Ovary (tissue), 9 donors: ENCODE data around the gene SEPTIN5. TPM values are rescaled to one million over a fixed set of nuclear protein-coding genes. Genes with fewer than 3 reads are reported as not detected.
"Not testable (repeated sequence)": the region's sequence is repeated elsewhere in the genome, so short reads cannot be mapped to it uniquely, and the experiment has no call there.

Source experiments
- DNase-seq, 5 donors: peaks; one replicate each; pipeline ENCODE4 v3.0.0-alpha.2; 2019 to 2020
- H3K27ac ChIP-seq, 2 donors: fragments of 200-600 bp; one replicate each; pipeline versions ENCODE4 v1.5.1 to v1.8.0; 2019 to 2022
- H3K27me3 ChIP-seq: fragments of 200-600 bp; one replicate; pipeline ENCODE4 v1.8.0; 2022
- H3K36me3 ChIP-seq: fragments of 200-600 bp; sonication (generic); one replicate; pipeline ENCODE4 v1.5.1; 2019
- H3K4me1 ChIP-seq: one replicate; pipeline ENCODE4 v1.8.1; 2013; ENCODE audit warnings: mild to moderate bottlenecking, moderate library complexity; ENCODE audit not compliant: insufficient read depth
- H3K4me3 ChIP-seq: fragments of 200-600 bp; sonication (generic); one replicate; pipeline ENCODE4 v1.5.1; 2017
- H3K9me3 ChIP-seq, 2 donors: fragments of 200-600 bp in 1 of 2; sonication (generic) in 1 of 2; one replicate each; pipeline versions ENCODE4 v1.5.1 to v1.8.1; 2013 to 2019; ENCODE audit warnings: mild to moderate bottlenecking in 1 of 2, moderate library complexity in 1 of 2
- EP300 ChIP-seq: sonication (generic); formaldehyde crosslinking; IDR thresholded peaks from one replicate; pipeline ENCODE4 v1.6.1; 2017; ENCODE audit warnings: antibody characterized with exemption
- POLR2A ChIP-seq: fragments of 450-650 bp; IDR thresholded peaks from one replicate; pipeline ENCODE4 v1.6.1; 2017; ENCODE audit warnings: antibody characterized with exemption, mild to moderate bottlenecking, moderate library complexity
- WGBS, 3 donors: extraction: QIAGEN DNeasy Blood & Tissue Kit in 1 of 3; methylation state at CpG; one replicate each; pipeline versions ENCODE4 v1.1.5 to v1.1.7; 2013 to 2017; 5-methylcytosine and 5-hydroxymethylcytosine counted together
- intact Hi-C, 4 donors: fragments of 100-400 bp; cut with DNase I; formaldehyde crosslinking; loops; one replicate each; pipeline versions ENCODE4 v1.11.0 to v1.15.1; 2022 to 2023
- polyA plus RNA-seq, 2 donors: library from polyadenylated mRNA; stranded (reverse); fragments of 200-250 nt in 1 of 2; fragments of 350-450 nt in 1 of 2; fragmentation: Illumina TruSeq in 1 of 2; extraction: RNeasy Lipid Tissue Mini Kit (QIAGEN cat#74804) in 1 of 2; gene quantifications; one replicate each; pipeline ENCODE4 v1.2.3, GENCODE V29; 2013 to 2014
- total RNA-seq, 7 donors: library from RNA; depleted of rRNA in 2 of 7; stranded (reverse); fragments of >200 nt in 2 of 7; fragmentation: NEBNext Ultra II Directional in 3 of 7; extraction: Animal tissue kit (Norgen Biotek cat#: 25700) in 3 of 7; gene quantifications; one replicate each; pipeline versions ENCODE4 v1.1.0 to v1.2.4, GENCODE V29; 2016 to 2023
- TF ChIP-seq, protein P1 (sequence below), 3 donors: fragments of 450-650 bp in 2 of 3; fragments of 200-600 bp in 1 of 3; IDR thresholded peaks; one replicate each; pipeline versions ENCODE4 v1.5.1 to v1.8.0; 2016 to 2022; ENCODE audit warnings: antibody characterized with exemption in 3 of 3, mild to moderate bottlenecking in 1 of 3
- donor health status: DM: no; HTN: no; CAD: no; lungs with moderate emphysema.
- donor health status: DM: no; HTN: no; CAD: no.
- donor health status: Bipolar disorder and iron deficiency.
- donor health status: DM: yes; HTN: yes; CAD: no.
- donor health status: DM: no; HTN: no; CAD: no.
- donor health status: DM: yes; HTN: yes; CAD: no.

The SEPTIN5 gene
- total and polyA plus RNA-seq, 9 donors: 21.0 to 55.0 (median 30.9) TPM

- Histone ChIP-seq H3K36me3 (no peaks in the 10 kb centered on the region), H3K9me3 (no peaks in the 10 kb centered on the region), H3K4me1 (peaks cover under 1% of the 10 kb centered on the region), H3K27ac (no peak overlapping the region), H3K27me3 (no peaks in the 10 kb centered on the region), H3K4me3 (no peak overlapping the region)
- intact Hi-C loops: no loop called here
- no peak for DNase-seq
- 61 to 70% (median 63%) methylated on average over 84 to 89 of the region's 89 CpGs for WGBS, 3 donors
- TF ChIP-seq POLR2A (no peak), EP300 (no peak)
- TF ChIP-seq, protein P1, sequence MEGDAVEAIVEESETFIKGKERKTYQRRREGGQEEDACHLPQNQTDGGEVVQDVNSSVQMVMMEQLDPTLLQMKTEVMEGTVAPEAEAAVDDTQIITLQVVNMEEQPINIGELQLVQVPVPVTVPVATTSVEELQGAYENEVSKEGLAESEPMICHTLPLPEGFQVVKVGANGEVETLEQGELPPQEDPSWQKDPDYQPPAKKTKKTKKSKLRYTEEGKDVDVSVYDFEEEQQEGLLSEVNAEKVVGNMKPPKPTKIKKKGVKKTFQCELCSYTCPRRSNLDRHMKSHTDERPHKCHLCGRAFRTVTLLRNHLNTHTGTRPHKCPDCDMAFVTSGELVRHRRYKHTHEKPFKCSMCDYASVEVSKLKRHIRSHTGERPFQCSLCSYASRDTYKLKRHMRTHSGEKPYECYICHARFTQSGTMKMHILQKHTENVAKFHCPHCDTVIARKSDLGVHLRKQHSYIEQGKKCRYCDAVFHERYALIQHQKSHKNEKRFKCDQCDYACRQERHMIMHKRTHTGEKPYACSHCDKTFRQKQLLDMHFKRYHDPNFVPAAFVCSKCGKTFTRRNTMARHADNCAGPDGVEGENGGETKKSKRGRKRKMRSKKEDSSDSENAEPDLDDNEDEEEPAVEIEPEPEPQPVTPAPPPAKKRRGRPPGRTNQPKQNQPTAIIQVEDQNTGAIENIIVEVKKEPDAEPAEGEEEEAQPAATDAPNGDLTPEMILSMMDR (IDR thresholded peaks at IDR 0.05): no peak
These were observed 9.9 kb downstream of the SEPTIN5 start for GRCh38 chr22:19723983-19724827.

GRCh38 chr22:19724927-19725661 lies 10.8 kb downstream of the SEPTIN5 start:
- H3K9me3 ChIP-seq: no peaks in the 10 kb centered on the region
- H3K27ac ChIP-seq: no peak overlapping the region
- no peak overlapping the region for H3K4me3 ChIP-seq
- 55 to 66% (median 60%) methylated on average over 45 of the region's 45 CpGs for WGBS, 3 donors
- no peaks in the 10 kb centered on the region for H3K27me3 ChIP-seq
- intact Hi-C loops: no loop called here
- TF ChIP-seq EP300 (no peak), POLR2A (no peak)
- TF ChIP-seq, protein P1 (IDR thresholded peaks at IDR 0.05): no peak
- DNase-seq: no peak
- no peaks in the 10 kb centered on the region for H3K36me3 ChIP-seq
- H3K4me1 ChIP-seq: no peaks in the 10 kb centered on the region

DNA sequence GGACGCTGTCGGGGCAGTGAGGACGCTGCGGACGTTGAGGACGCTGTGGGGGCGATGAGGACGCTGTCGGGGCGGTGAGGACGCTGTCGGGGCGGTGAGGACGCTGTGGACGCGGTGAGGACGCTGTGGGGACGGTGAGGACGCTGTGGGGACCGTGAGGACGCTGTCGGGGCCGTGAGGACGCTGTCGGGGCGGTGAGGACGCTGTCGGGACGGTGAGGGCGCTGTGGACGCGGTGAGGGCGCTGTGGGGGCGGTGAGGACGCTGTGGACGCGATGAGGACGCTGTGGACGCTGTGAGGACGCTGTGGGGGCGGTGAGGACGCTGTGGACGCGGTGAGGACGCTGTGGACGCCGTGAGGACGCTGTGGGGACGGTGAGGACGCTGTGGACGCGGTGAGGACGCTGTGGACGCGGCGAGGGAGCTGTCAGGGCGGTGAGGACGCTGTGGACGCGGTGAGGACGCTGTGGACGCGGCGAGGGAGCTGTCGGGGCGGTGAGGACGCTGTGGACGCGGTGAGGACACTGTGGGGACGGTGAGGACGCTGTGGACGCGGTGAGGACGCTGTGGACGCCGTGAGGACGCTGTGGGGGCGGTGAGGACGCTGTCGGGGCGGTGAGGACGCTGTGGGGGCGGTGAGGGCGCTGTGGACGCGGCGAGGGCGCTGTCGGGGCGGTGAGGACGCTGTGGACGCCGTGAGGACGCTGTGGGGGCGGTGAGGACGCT lies 11.9 kb downstream of the SEPTIN5 start:
- DNase-seq, H3K36me3 ChIP-seq, intact Hi-C loops, H3K4me3 ChIP-seq, H3K9me3 ChIP-seq, H3K4me1 ChIP-seq, H3K27ac ChIP-seq, H3K27me3 ChIP-seq: not testable (repeated sequence)
- 74 to 86% (median 85%) methylated on average over 96 of the region's 96 CpGs for WGBS, 3 donors

GRCh38 chr22:19727310-19728150 lies 13.2 kb downstream of the SEPTIN5 start:
- WGBS, 3 donors: 26 to 46% (median 31%) methylated on average over 60 to 61 of the region's 61 CpGs
- TF ChIP-seq, protein P1 (IDR thresholded peaks at IDR 0.05): no peak
- TF ChIP-seq POLR2A: no peak
- no peak for TF ChIP-seq EP300
- intact Hi-C loops: no loop called here

More at GRCh38 chr22:19727310-19728150, 13.2 kb downstream of the SEPTIN5 start:
- no peaks in the 10 kb centered on the region for H3K27me3 ChIP-seq
- no peaks in the 10 kb centered on the region for H3K4me1 ChIP-seq
- DNase-seq: no peak
- no peak overlapping the region for H3K4me3 ChIP-seq
- H3K36me3 ChIP-seq: no peaks in the 10 kb centered on the region
- no peak overlapping the region for H3K27ac ChIP-seq
- no peaks in the 10 kb centered on the region for H3K9me3 ChIP-seq
